HepG2 (cell line): ENCODE results near the gene SRCIN1. TPM values are rescaled to one million over a fixed set of nuclear protein-coding genes. Genes with fewer than 3 reads are reported as not detected.

Source experiments
- DMAP1 ChIP-seq: IDR thresholded peaks from 2 replicates; pipeline ENCODE4 v1.6.1; 2016
- KDM1A ChIP-seq: IDR thresholded peaks from 2 replicates; pipeline ENCODE4 v1.6.1; 2016; ENCODE audit warnings: missing compliant biosample characterization
- MXD4 ChIP-seq: IDR thresholded peaks from 2 replicates; pipeline ENCODE4 v1.6.1; 2016; ENCODE audit warnings: mild to moderate bottlenecking, missing biosample characterization, missing genetic modification reagents
- NR2F1 ChIP-seq, 2 experiments: fragments of 450-650 bp in 1 of 2; formaldehyde crosslinking in 1 of 2; IDR thresholded peaks; 2 replicates each; pipeline versions ENCODE4 v1.5.0 to v1.6.1; 2016 to 2020; ENCODE audit warnings: mild to moderate bottlenecking in 1 of 2, missing compliant biosample characterization in 1 of 2, missing genetic modification reagents in 1 of 2, moderate library complexity in 1 of 2
- RFXAP ChIP-seq: sonication (generic); formaldehyde crosslinking; IDR thresholded peaks from 2 replicates; pipeline ENCODE4 v1.4.0; 2020; ENCODE audit warnings: missing genetic modification reagents, borderline replicate concordance
- SCMH1 ChIP-seq: sonication (generic); formaldehyde crosslinking; IDR thresholded peaks from 2 replicates; pipeline ENCODE4 v1.9.0; 2021; ENCODE audit warnings: missing genetic modification reagents, mild to moderate bottlenecking, borderline replicate concordance
- TAF1 ChIP-seq: sonication (generic); formaldehyde crosslinking; IDR thresholded peaks from 2 replicates; pipeline ENCODE4 v1.4.0; 2020; ENCODE audit warnings: missing genetic modification reagents
- U2AF2 ChIP-seq: fragments of 200-400 bp; formaldehyde crosslinking; IDR thresholded peaks from 2 replicates; pipeline ENCODE4 v1.6.1; 2017; ENCODE audit warnings: low read depth, mild to moderate bottlenecking, low read length
- ZBTB20 ChIP-seq: sonication (generic); formaldehyde crosslinking; IDR thresholded peaks from 2 replicates; pipeline ENCODE4 v1.8.1; 2023; ENCODE audit warnings: missing genetic modification reagents, low read depth, mild to moderate bottlenecking, borderline replicate concordance
- ZMYM4 ChIP-seq: sonication (generic); formaldehyde crosslinking; IDR thresholded peaks from 2 replicates; pipeline ENCODE4 v1.8.1; 2023; ENCODE audit warnings: mild to moderate bottlenecking, missing genetic modification reagents
- ZNF225 ChIP-seq: sonication (generic); formaldehyde crosslinking; IDR thresholded peaks from 2 replicates; pipeline ENCODE4 v1.4.0; 2020; ENCODE audit warnings: mild to moderate bottlenecking, missing genetic modification reagents
- ZNF792 ChIP-seq: IDR thresholded peaks from 2 replicates; pipeline ENCODE4 v1.6.1; 2016
- polyA plus RNA-seq, 8 experiments: library from polyadenylated mRNA; depleted of rRNA in 3 of 8; stranded (reverse) in 7 of 8; unstranded in 1 of 8; fragments of >200 nt; fragmentation: Illumina TruSeq in 4 of 8; extraction: Trizol in 4 of 8; gene quantifications; 2 replicates each; pipeline versions ENCODE4 v1.2.1 to v1.2.3, GENCODE V29; 2011 to 2016; ENCODE audit warnings: low read depth in 4 of 8, missing spikeins in 1 of 8, mixed read lengths in 1 of 8; ENCODE audit not compliant: insufficient read depth in 1 of 8
- total RNA-seq, 5 experiments: library from RNA; depleted of rRNA; stranded (reverse); fragments of >200 nt; fragmentation: Illumina TruSeq; extraction: Trizol; gene quantifications; 2 replicates each; pipeline ENCODE4 v1.2.3, GENCODE V29; 2016; ENCODE audit warnings: low read depth in 1 of 5
- TF ChIP-seq, protein P1 (sequence below): sonication (generic); formaldehyde crosslinking; IDR thresholded peaks from 2 replicates; pipeline ENCODE4 v1.5.1; 2020; ENCODE audit warnings: mild to moderate bottlenecking, missing genetic modification reagents, moderate library complexity
- TF ChIP-seq, protein P2 (sequence below): sonication (generic); formaldehyde crosslinking; IDR thresholded peaks from 2 replicates; pipeline ENCODE4 v1.9.0; 2022; ENCODE audit warnings: low read depth, missing genetic modification reagents
- TF ChIP-seq, protein P3 (sequence below): IDR thresholded peaks from 2 replicates; pipeline ENCODE4 v1.6.1; 2016; ENCODE audit warnings: missing genetic modification reagents, missing compliant biosample characterization
- TF ChIP-seq, protein P4 (sequence below): sonication (generic); formaldehyde crosslinking; IDR thresholded peaks from 2 replicates; pipeline ENCODE4 v1.4.0; 2020; ENCODE audit warnings: missing genetic modification reagents, borderline replicate concordance

SRCIN1 gene
- total and polyA plus RNA-seq, 2 of the 13 experiments (the other 11 are each of a cell fraction or from before 2014, with no cell fraction given), result 1.2 to 9.6 TPM

DNA sequence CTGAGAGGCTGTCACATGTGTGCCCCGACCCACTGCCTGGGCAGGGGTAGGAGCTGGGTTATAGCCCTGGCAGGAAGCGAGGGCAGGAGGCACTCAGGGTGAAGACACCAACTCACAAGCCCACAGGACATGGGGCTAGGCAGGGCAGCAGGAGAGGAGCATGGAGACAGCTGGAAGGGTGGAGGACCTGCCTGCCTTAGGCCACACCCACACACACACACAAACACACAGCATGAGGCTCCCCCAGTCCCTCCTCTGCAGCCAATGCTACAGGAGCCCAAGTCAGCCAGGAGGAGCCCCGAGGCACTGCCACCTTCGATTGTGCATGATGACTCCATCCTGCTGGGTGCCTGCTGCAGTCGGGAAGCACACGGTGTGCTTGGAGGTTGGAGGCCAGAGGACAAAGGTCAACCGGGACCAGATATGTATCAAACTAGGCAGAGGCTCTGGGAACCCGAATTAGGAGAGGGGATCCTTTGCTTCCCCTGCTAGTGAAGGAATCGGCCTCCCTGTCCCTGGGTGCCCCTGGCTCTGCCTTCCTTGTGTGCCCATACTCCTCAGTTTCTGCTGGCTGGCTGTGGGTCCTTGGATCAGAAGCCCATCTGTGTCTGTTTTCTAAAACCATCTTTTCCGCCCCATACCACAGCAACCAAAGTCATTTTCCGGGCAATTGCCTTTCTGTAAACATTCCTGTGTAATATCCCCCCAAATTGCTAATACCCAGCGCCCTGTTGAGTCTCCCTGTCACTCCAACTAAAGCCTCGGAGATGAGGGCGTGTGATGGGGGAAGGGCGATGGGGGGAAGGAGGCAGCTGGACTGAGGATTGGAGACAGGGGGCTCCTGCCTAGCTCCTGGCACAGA is 20.5 kb downstream of the SRCIN1 start (continued):
- TF ChIP-seq, protein P1, sequence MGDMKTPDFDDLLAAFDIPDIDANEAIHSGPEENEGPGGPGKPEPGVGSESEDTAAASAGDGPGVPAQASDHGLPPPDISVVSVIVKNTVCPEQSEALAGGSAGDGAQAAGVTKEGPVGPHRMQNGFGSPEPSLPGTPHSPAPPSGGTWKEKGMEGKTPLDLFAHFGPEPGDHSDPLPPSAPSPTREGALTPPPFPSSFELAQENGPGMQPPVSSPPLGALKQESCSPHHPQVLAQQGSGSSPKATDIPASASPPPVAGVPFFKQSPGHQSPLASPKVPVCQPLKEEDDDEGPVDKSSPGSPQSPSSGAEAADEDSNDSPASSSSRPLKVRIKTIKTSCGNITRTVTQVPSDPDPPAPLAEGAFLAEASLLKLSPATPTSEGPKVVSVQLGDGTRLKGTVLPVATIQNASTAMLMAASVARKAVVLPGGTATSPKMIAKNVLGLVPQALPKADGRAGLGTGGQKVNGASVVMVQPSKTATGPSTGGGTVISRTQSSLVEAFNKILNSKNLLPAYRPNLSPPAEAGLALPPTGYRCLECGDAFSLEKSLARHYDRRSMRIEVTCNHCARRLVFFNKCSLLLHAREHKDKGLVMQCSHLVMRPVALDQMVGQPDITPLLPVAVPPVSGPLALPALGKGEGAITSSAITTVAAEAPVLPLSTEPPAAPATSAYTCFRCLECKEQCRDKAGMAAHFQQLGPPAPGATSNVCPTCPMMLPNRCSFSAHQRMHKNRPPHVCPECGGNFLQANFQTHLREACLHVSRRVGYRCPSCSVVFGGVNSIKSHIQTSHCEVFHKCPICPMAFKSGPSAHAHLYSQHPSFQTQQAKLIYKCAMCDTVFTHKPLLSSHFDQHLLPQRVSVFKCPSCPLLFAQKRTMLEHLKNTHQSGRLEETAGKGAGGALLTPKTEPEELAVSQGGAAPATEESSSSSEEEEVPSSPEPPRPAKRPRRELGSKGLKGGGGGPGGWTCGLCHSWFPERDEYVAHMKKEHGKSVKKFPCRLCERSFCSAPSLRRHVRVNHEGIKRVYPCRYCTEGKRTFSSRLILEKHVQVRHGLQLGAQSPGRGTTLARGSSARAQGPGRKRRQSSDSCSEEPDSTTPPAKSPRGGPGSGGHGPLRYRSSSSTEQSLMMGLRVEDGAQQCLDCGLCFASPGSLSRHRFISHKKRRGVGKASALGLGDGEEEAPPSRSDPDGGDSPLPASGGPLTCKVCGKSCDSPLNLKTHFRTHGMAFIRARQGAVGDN, result peak; percentile 91
- TF ChIP-seq U2AF2 (no peak), ZNF792 (0 out of 2 replicates have a peak, but pooled peaks have one; percentile 13), RFXAP (CRISPR knock-in tag) (no peak), KDM1A (CRISPR knock-in tag) (no peak), ZMYM4 (no peak), ZNF225 (CRISPR knock-in tag) (peak; percentile 75; the same call in 1 of the 2 replicates), NR2F1 (CRISPR knock-in tag; IDR thresholded peaks at IDR 0.05) (peak in 1 of 2 experiments; percentile 58; a peak in 1 of 4 replicates), MXD4 (CRISPR knock-in tag) (no peak), DMAP1 (CRISPR knock-in tag) (0 out of 2 replicates have a peak, but pooled peaks have one; percentile 27), TAF1 (CRISPR knock-in tag) (no peak), SCMH1 (CRISPR knock-in tag) (no peak), ZBTB20 (CRISPR knock-in tag) (no peak)
- TF ChIP-seq, protein P2, sequence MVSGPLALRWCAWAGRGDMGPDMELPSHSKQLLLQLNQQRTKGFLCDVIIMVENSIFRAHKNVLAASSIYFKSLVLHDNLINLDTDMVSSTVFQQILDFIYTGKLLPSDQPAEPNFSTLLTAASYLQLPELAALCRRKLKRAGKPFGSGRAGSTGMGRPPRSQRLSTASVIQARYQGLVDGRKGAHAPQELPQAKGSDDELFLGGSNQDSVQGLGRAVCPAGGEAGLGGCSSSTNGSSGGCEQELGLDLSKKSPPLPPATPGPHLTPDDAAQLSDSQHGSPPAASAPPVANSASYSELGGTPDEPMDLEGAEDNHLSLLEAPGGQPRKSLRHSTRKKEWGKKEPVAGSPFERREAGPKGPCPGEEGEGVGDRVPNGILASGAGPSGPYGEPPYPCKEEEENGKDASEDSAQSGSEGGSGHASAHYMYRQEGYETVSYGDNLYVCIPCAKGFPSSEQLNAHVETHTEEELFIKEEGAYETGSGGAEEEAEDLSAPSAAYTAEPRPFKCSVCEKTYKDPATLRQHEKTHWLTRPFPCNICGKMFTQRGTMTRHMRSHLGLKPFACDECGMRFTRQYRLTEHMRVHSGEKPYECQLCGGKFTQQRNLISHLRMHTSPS (CRISPR knock-in tag), result peak; percentile 71
- TF ChIP-seq, protein P3, sequence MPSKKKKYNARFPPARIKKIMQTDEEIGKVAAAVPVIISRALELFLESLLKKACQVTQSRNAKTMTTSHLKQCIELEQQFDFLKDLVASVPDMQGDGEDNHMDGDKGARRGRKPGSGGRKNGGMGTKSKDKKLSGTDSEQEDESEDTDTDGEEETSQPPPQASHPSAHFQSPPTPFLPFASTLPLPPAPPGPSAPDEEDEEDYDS (CRISPR knock-in tag), result no peak
- TF ChIP-seq, protein P4, sequence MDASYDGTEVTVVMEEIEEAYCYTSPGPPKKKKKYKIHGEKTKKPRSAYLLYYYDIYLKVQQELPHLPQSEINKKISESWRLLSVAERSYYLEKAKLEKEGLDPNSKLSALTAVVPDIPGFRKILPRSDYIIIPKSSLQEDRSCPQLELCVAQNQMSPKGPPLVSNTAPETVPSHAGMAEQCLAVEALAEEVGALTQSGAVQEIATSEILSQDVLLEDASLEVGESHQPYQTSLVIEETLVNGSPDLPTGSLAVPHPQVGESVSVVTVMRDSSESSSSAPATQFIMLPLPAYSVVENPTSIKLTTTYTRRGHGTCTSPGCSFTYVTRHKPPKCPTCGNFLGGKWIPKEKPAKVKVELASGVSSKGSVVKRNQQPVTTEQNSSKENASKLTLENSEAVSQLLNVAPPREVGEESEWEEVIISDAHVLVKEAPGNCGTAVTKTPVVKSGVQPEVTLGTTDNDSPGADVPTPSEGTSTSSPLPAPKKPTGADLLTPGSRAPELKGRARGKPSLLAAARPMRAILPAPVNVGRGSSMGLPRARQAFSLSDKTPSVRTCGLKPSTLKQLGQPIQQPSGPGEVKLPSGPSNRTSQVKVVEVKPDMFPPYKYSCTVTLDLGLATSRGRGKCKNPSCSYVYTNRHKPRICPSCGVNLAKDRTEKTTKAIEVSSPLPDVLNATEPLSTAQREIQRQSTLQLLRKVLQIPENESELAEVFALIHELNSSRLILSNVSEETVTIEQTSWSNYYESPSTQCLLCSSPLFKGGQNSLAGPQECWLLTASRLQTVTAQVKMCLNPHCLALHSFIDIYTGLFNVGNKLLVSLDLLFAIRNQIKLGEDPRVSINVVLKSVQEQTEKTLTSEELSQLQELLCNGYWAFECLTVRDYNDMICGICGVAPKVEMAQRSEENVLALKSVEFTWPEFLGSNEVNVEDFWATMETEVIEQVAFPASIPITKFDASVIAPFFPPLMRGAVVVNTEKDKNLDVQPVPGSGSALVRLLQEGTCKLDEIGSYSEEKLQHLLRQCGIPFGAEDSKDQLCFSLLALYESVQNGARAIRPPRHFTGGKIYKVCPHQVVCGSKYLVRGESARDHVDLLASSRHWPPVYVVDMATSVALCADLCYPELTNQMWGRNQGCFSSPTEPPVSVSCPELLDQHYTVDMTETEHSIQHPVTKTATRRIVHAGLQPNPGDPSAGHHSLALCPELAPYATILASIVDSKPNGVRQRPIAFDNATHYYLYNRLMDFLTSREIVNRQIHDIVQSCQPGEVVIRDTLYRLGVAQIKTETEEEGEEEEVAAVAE, result no peak
